Eye (tissue), 1 donor: ENCODE measurements around the gene CLCN2.
A peak's percentile ranks its signal among the peaks of the same experiment; 100 is the strongest.
"Not testable (repeated sequence)": the region's sequence is repeated elsewhere in the genome, so short reads cannot be mapped to it uniquely, and the experiment has no call there.

ENCODE experiments used
- DNase-seq: peaks from one replicate; pipeline ENCODE4 v3.0.0-alpha.2; 2015

Gene CLCN2

DNA sequence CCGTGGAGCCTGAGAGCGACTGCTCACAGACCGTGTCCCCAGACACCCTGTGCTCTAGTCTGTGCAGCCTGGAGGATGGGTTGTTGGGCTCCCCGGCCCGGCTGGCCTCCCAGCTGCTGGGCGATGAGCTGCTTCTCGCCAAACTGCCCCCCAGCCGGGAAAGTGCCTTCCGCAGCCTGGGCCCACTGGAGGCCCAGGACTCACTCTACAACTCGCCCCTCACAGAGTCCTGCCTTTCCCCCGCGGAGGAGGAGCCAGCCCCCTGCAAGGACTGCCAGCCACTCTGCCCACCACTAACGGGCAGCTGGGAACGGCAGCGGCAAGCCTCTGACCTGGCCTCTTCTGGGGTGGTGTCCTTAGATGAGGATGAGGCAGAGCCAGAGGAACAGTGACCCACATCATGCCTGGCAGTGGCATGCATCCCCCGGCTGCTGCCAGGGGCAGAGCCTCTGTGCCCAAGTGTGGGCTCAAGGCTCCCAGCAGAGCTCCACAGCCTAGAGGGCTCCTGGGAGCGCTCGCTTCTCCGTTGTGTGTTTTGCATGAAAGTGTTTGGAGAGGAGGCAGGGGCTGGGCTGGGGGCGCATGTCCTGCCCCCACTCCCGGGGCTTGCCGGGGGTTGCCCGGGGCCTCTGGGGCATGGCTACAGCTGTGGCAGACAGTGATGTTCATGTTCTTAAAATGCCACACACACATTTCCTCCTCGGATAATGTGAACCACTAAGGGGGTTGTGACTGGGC lies 16.7 kb downstream of the CLCN2 start:
- no peak for DNase-seq

- DNase-seq, result no peak
Observed at GRCh38 chr3:184343200-184343876, 18.1 kb downstream of the CLCN2 start.

- no peak for DNase-seq
Observed at GRCh38 chr3:184341925-184342324, 19.5 kb downstream of the CLCN2 start.

GRCh38 chr3:184339451-184340135 lies 21.8 kb downstream of the CLCN2 start:
- DNase-seq, result not testable (repeated sequence)

DNA sequence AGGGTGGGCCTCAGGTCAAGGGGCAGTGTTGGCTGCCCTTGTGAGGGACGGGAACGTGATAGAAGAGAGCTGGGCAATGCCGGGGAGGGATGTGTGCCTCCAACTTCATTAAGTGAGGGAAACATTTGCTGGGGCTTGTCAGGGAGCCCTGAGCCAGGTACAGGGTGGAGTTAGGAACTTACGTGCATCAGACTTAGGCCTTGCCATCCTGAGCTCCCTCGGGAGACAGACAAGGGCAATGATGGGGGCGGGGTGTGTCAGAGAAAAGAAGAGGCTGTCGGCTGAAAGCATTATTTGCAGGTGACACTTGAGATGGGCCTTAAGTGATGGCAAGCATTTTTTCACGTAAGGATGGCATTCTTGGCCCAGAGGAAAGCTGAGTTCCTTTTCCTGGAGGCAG lies 22.4 kb downstream of the CLCN2 start:
- no peak for DNase-seq

DNA sequence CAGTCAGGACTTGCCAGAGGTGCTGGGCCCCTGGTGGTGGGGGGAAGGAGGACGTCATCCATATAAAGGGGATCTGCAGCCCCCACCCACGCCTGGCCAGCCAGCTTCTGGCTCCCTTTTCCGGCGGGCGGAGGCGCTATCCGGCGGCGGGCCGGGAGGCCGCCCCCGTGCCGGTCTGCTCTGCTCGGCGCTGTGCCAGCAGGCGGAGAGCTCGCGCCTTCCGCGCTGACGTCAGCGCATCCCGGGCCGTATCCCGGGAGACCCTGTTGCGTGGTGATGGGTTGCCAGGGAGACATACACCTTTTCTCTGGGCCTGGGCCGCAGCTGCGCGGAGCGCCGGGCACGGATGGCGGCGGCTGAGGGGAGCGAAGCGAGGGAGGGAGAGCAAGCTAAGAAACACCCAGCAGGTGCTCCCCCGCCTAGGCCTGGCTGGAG lies 22.9 kb downstream of the CLCN2 start:
- DNase-seq, result peak; percentile 94

DNA sequence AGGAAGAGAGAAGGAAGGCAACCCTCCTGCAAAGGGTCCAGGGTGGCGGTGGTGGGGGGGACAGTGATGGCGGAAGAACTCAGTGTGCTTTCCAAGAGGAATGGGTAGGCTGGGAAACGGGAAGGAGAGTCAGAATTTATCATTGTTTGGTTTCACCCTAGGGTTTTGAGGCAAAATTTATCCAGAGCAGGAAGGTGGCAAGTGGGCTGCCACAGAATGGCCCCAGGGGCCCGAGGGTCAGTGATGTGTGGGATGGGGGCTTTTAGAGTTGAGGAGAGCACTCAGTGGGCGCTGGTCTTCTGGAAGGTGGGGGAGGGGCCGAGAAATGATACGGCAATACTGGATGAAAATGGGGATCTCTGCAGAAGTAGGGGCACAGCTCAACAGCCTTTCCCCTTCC lies 23.4 kb downstream of the CLCN2 start:
- peak; percentile 22 for DNase-seq

- DNase-seq, result peak; percentile 67
Observed at GRCh38 chr3:184337399-184337714, 24.0 kb downstream of the CLCN2 start, which contains the start of gene FAM131A. TSS of gene FAM131A (plus strand) at chr3:184337600. CDS start at chr3:184337631, 31 bp downstream.

DNA sequence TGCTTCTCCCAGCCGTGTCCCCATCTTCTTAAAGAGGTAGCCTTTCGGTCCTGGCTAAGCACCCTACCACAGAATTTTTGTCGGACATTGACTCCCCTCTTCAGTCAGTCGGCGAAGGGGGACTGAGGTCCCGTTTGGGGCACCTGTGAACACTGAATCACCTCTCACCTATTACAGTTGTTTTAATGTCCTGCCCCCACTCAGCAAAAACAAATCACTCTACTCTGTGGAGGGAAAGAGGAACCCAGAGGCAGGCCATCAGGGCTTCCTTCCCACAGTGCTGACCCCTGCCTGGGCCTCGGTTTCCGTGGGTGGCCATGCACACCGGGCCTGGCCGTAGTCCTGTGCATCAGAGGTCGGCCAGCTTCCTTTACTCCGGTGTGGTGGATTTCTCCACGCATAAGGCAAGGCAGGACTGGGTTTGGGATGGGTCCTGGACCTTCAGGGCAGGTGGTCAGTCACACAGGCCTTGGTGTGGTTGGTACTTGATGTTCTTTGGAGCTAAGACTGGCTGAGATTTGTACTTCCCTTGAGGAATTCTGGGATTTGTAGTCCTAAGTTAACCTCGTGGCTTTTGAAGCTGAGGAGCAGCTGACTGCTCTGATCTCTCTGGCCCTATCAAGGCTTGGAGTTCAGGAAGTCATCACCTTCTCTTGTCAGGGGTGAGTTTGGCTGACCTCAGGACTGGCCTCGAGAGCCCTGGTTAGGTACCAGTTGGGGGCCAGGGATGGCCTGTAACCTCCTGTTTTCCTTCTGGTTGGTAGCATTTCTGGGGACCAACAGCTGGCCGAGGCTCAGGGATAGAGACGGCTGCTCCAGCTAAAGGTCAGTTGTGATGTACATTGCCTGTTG lies 24.6 kb downstream of the CLCN2 start:
- DNase-seq, result peak; percentile 85

DNA sequence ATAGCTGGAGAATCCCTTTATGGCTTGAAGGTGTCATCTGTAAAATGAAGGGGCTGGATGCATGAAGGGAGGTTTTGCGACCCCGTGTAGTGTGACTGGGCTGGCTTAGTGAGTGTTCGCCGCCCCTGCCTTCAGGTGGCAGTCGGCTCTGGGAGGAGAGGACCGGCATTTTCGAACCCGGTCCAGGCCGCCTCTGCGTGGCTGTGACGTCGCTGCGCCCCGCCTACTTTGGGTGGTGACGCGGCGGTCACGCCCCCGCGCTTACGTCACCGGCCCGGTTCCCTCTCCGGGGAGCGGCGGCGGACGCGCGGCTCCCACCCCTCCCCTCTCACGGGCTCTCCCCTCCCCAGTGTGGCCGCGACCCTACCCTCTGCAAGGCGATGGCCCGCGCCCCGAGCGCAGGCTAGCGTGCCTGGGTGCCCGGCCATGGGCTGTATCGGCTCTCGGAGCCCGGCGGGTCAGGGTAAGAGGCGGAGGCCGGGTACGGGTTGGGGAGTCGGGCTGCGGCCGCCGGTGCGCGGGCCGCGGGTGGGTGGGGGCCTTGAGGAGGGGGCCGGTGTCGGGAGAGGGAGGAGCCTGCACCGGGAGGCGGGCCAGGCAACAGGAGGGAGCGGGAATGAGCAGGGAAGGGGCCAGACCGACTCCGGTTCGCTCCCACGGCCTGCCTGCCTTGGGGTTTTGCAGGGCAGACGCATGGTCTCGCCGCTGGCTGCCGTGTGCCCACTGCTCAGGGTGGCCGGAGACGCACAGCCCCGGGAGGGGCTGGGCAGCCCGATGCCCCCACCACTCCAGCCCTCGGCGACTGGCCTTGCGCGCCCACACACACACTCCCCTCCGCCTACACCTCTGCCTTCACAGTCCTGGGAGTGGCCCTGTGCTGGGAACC lies 25.5 kb downstream of the CLCN2 start:
- DNase-seq, result peak; percentile 94

DNA sequence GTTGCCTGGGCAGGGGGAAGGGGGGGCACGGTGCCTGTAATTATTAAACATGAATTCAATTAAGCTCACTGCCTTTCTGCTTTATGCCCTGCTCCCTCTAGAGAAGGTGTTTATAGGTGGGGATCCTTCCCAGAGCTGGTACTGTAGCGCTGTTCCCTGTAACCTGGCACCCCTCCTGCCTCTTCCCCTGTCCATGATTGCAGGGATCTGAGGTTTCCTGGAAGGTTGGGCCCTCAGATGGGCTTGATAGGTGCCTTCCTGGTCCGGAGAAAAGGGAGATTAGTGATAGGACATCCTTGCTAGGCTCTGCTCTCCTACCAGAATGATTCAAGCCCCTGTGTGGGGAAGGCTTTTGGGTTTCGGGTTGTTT lies 26.1 kb downstream of the CLCN2 start:
- no peak for DNase-seq

DNA sequence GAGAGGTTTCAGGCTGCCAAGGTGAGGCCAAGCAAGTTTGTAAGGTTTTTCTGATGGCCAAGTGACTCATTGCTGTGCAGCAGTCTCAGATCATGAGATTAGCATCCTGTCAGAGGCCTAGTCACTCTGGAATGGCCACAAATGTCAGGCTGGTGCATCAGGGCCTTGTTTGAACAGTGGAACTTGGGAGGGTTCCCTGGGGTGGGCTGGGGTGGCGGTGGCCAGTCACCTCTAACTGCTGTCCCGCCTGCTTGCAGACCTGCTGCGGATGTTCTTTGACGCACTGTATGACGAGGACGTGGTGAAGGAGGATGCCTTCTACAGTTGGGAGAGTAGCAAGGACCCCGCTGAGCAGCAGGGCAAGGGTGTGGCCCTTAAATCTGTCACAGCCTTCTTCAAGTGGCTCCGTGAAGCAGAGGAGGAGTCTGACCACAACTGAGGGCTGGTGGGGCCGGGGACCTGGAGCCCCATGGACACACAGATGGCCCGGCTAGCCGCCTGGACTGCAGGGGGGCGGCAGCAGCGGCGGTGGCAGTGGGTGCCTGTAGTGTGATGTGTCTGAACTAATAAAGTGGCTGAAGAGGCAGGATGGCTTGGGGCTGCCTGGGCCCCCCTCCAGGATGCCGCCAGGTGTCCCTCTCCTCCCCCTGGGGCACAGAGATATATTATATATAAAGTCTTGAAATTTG lies 26.8 kb downstream of the CLCN2 start:
- no peak for DNase-seq

- no peak for DNase-seq
Observed at GRCh38 chr3:184333700-184334099, 27.7 kb downstream of the CLCN2 start.

DNA sequence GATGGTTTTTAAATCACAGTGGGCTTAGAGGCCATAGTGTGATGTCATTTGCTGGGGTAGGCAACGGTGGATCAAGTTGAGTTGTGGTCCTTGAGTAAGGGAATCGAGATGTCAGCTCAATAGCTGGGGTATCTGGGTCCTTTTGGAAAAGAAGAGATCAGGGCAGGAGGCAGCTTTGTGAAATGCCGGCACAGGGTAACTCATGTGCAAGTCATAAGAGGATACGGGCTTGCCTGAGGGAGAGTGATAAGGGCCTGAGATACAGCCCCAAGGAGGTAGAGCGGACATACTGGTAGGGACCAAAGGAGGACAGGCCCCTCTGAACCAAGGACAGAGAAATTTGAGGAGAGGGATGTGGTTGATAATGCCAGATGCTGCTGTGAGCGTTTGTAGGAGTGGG lies 28.2 kb downstream of the CLCN2 start:
- no peak for DNase-seq

- DNase-seq, result no peak
Observed at GRCh38 chr3:184332370-184333090, 28.9 kb downstream of the CLCN2 start.

- DNase-seq, result no peak
Observed at GRCh38 chr3:184328516-184328915, 32.9 kb downstream of the CLCN2 start.

GRCh38 chr3:184327171-184327570 lies 34.2 kb downstream of the CLCN2 start:
- DNase-seq, result no peak

GRCh38 chr3:184325715-184326369 lies 35.6 kb downstream of the CLCN2 start:
- DNase-seq, result no peak

- no peak for DNase-seq
Observed at GRCh38 chr3:184325269-184325668, 36.1 kb downstream of the CLCN2 start.

DNA sequence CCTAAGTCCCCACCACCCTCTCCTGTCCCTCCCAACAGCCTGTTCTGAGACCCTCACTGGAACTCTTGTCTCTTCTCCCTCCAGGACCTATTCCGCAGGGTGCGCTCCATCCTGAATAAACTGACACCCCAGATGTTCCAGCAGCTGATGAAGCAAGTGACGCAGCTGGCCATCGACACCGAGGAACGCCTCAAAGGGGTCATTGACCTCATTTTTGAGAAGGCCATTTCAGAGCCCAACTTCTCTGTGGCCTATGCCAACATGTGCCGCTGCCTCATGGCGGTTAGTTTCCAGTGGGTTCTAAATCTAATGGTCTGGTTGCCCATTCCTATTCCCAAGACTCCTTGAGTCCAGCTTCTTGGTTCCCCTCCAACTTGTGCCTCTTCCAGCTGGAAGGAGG lies 37.7 kb downstream of the CLCN2 start:
- no peak for DNase-seq
